Activated CD4-positive, alpha-beta T cell treated with anti-CD3 and anti-CD28 coated beads, Interleukin-2, amount 10 ng/mL, durations not matched to agents 7 days and 5 days (primary cell): Measurements from ENCODE around the gene KCNB1. TPM values are rescaled to one million over a fixed set of nuclear protein-coding genes. Genes with fewer than 3 reads are reported as not detected.

Source experiments
- CTCF ChIA-PET: fragments of 350-600 bp; sonication (Branson Sonifier 250); formaldehyde crosslinking; loops from one replicate; lab custom pipeline; 2021; ENCODE audit warnings: antibody characterized with exemption; lab: Charles Lee
- POLR2A ChIA-PET: fragments of 350-600 bp; sonication (Branson Sonifier 250); formaldehyde crosslinking; loops from one replicate; lab custom pipeline; 2021; ENCODE audit warnings: antibody characterized with exemption; lab: Charles Lee
- DNase-seq: peaks from one replicate; pipeline ENCODE4 v3.0.0-alpha.2; 2020
- H3K27ac Mint-ChIP-seq: one replicate; pipeline ENCODE4 v1.8.0; 2021; ENCODE audit warnings: mild to moderate bottlenecking, moderate library complexity, mixed read lengths
- H3K27me3 Mint-ChIP-seq: one replicate; pipeline ENCODE4 v1.8.0; 2021; ENCODE audit warnings: mixed read lengths
- H3K36me3 Mint-ChIP-seq: one replicate; pipeline ENCODE4 v1.8.0; 2021; ENCODE audit warnings: low read depth, mixed read lengths
- H3K4me1 Mint-ChIP-seq: one replicate; pipeline ENCODE4 v1.8.0; 2021; ENCODE audit warnings: mixed read lengths
- H3K4me3 Mint-ChIP-seq: one replicate; pipeline ENCODE4 v1.8.0; 2021; ENCODE audit warnings: mild to moderate bottlenecking, moderate library complexity, mixed read lengths
- H3K9me3 Mint-ChIP-seq: one replicate; pipeline ENCODE4 v1.8.0; 2021; ENCODE audit warnings: mixed read lengths
- total RNA-seq, 2 experiments: library from RNA; stranded (reverse); gene quantifications; one replicate each; pipeline ENCODE4 v1.2.3, GENCODE V29; 2021

The KCNB1 gene
- total RNA-seq, 2 experiments from 2014 or later = 0.07 TPM; not detected in 1

- POLR2A ChIA-PET = no interaction called here
- Mint-ChIP-seq H3K4me1 (no peaks in the 10 kb centered on the region), H3K27ac (no peak overlapping the region), H3K9me3 (no peaks in the 10 kb centered on the region), H3K27me3 (peaks cover 25% of the 10 kb centered on the region), H3K36me3 (no peaks in the 10 kb centered on the region), H3K4me3 (no peak overlapping the region)
- no peak for DNase-seq
- CTCF ChIA-PET = interaction anchor here (0.7 kb wide), 1 partner anchor 317 kb away, joined by 4 read pairs; no protein-coding TSS in a partner anchor
Measured at GRCh38 chr20:49513517-49513916, 31.0 kb upstream of the KCNB1 start.

GRCh38 chr20:49513009-49513408 is 30.5 kb upstream of the KCNB1 start:
- Mint-ChIP-seq H3K27ac (no peak overlapping the region), H3K4me1 (no peaks in the 10 kb centered on the region), H3K4me3 (no peak overlapping the region), H3K36me3 (no peaks in the 10 kb centered on the region), H3K9me3 (no peaks in the 10 kb centered on the region), H3K27me3 (peaks cover 26% of the 10 kb centered on the region)
- CTCF ChIA-PET = interaction anchor here (0.7 kb wide), 1 partner anchor 318 kb away, joined by 4 read pairs; no protein-coding TSS in a partner anchor
- DNase-seq = no peak
- POLR2A ChIA-PET = no interaction called here

GRCh38 chr20:49511788-49512525 is 29.5 kb upstream of the KCNB1 start:
- Mint-ChIP-seq H3K36me3 (no peaks in the 10 kb centered on the region), H3K4me1 (no peaks in the 10 kb centered on the region), H3K9me3 (no peaks in the 10 kb centered on the region), H3K27me3 (peaks cover 31% of the 10 kb centered on the region), H3K27ac (no peak overlapping the region), H3K4me3 (no peak overlapping the region)
- no peak for DNase-seq
- ChIA-PET CTCF (no interaction called here), POLR2A (no interaction called here)

GRCh38 chr20:49510562-49511122 is 28.2 kb upstream of the KCNB1 start:
- Mint-ChIP-seq H3K4me3 (no peak overlapping the region), H3K9me3 (no peaks in the 10 kb centered on the region), H3K36me3 (no peaks in the 10 kb centered on the region), H3K27me3 (peaks cover 37% of the 10 kb centered on the region), H3K4me1 (no peaks in the 10 kb centered on the region), H3K27ac (no peak overlapping the region)
- DNase-seq = no peak
- POLR2A ChIA-PET = no interaction called here
- CTCF ChIA-PET = interaction anchor here (0.6 kb wide), 2 partner anchors 95 to 100 kb away, joined by 3 read pairs; no protein-coding TSS in a partner anchor

GRCh38 chr20:49508435-49509199 is 26.1 kb upstream of the KCNB1 start:
- Mint-ChIP-seq H3K4me3 (no peak overlapping the region), H3K27me3 (peaks cover 34% of the 10 kb centered on the region), H3K27ac (no peak overlapping the region), H3K9me3 (no peaks in the 10 kb centered on the region), H3K36me3 (no peaks in the 10 kb centered on the region), H3K4me1 (no peaks in the 10 kb centered on the region)
- ChIA-PET POLR2A (no interaction called here), CTCF (interaction anchor here (1.2 to 1.6 kb wide), 3 partner anchors 17 to 35 kb away, joined by 3 to 4 read pairs (median 4); no protein-coding TSS in a partner anchor)
- no peak for DNase-seq

GRCh38 chr20:49507741-49508434 is 25.4 kb upstream of the KCNB1 start:
- Mint-ChIP-seq H3K4me1 (no peaks in the 10 kb centered on the region), H3K4me3 (no peak overlapping the region), H3K27ac (no peak overlapping the region), H3K27me3 (peaks cover 36% of the 10 kb centered on the region), H3K36me3 (no peaks in the 10 kb centered on the region), H3K9me3 (no peaks in the 10 kb centered on the region)
- CTCF ChIA-PET = interaction anchor here (1.1 to 1.6 kb wide), 4 partner anchors 23 to 122 kb away, joined by 3 to 6 read pairs (median 4); no protein-coding TSS in a partner anchor
- no peak for DNase-seq
- POLR2A ChIA-PET = no interaction called here

- CTCF ChIA-PET = interaction anchor here (0.8 to 1.6 kb wide), 4 partner anchors 9 to 38 kb away, joined by 4 to 5 read pairs (median 4); no protein-coding TSS in a partner anchor
- Mint-ChIP-seq H3K27me3 (peaks cover 35% of the 10 kb centered on the region), H3K27ac (no peak overlapping the region), H3K4me1 (no peaks in the 10 kb centered on the region), H3K36me3 (no peaks in the 10 kb centered on the region), H3K9me3 (no peaks in the 10 kb centered on the region), H3K4me3 (no peak overlapping the region)
- no peak for DNase-seq
- POLR2A ChIA-PET = no interaction called here
Measured at GRCh38 chr20:49505518-49505917, 23.1 kb upstream of the KCNB1 start.

GRCh38 chr20:49503176-49503575 is 20.7 kb upstream of the KCNB1 start:
- peaks cover 1% of the 10 kb centered on the region for H3K9me3 Mint-ChIP-seq
- no peaks in the 10 kb centered on the region for H3K4me1 Mint-ChIP-seq
- H3K27me3 Mint-ChIP-seq = peaks cover 24% of the 10 kb centered on the region
- DNase-seq = no peak
- ChIA-PET POLR2A (no interaction called here), CTCF (interaction anchor here (0.6 to 1.5 kb wide), 2 partner anchors 157 to 560 kb away, joined by 3 read pairs; no protein-coding TSS in a partner anchor)
- H3K4me3 Mint-ChIP-seq = no peak overlapping the region
- no peak overlapping the region for H3K27ac Mint-ChIP-seq
- H3K36me3 Mint-ChIP-seq = no peaks in the 10 kb centered on the region

- CTCF ChIA-PET = no interaction called here
- Mint-ChIP-seq H3K4me1 (no peaks in the 10 kb centered on the region), H3K27me3 (peaks cover 27% of the 10 kb centered on the region), H3K27ac (no peak overlapping the region), H3K4me3 (no peak overlapping the region), H3K9me3 (peaks cover 2% of the 10 kb centered on the region), H3K36me3 (no peaks in the 10 kb centered on the region)
- POLR2A ChIA-PET = no interaction called here
- no peak for DNase-seq
Measured at GRCh38 chr20:49501917-49502316, 19.4 kb upstream of the KCNB1 start.

- H3K4me3 Mint-ChIP-seq = no peak overlapping the region
Measured at GRCh38 chr20:49497398-49497669, 14.9 kb upstream of the KCNB1 start.

GRCh38 chr20:49496553-49497397 is 14.3 kb upstream of the KCNB1 start:
- ChIA-PET POLR2A (no interaction called here), CTCF (interaction anchor here (0.8 to 1.4 kb wide), 3 partner anchors 9 to 37 kb away, joined by 3 to 5 read pairs (median 4); no protein-coding TSS in a partner anchor)
- no peak overlapping the region for H3K27ac Mint-ChIP-seq
- H3K36me3 Mint-ChIP-seq = no peaks in the 10 kb centered on the region
- no peak for DNase-seq
- H3K27me3 Mint-ChIP-seq = peaks cover 30% of the 10 kb centered on the region
- no peak overlapping the region for H3K4me3 Mint-ChIP-seq
- peaks cover 2% of the 10 kb centered on the region for H3K9me3 Mint-ChIP-seq
- H3K4me1 Mint-ChIP-seq = no peaks in the 10 kb centered on the region

More at GRCh38 chr20:49497398-49497669, 14.9 kb upstream of the KCNB1 start:
- Mint-ChIP-seq H3K36me3 (no peaks in the 10 kb centered on the region), H3K27me3 (peaks cover 27% of the 10 kb centered on the region), H3K27ac (no peak overlapping the region), H3K4me1 (no peaks in the 10 kb centered on the region), H3K9me3 (peaks cover 2% of the 10 kb centered on the region)
- DNase-seq = no peak
- ChIA-PET POLR2A (no interaction called here), CTCF (interaction anchor here (0.8 to 1.4 kb wide), 2 partner anchors 8 to 37 kb away, joined by 3 to 5 read pairs; no protein-coding TSS in a partner anchor)
